GM20000 (cell line): ENCODE data around the gene CHST13.

ENCODE experiments used
- DNase-seq: peaks from one replicate; pipeline ENCODE4 v3.0.0; 2012; ENCODE audit warnings: low spot score
- CTCF ChIP-seq: IDR thresholded peaks from 2 replicates; pipeline ENCODE4 v1.5.1; 2012; ENCODE audit warnings: mild to moderate bottlenecking, control low read depth; ENCODE audit errors: extremely low read depth, missing control alignments

The CHST13 gene

DNA sequence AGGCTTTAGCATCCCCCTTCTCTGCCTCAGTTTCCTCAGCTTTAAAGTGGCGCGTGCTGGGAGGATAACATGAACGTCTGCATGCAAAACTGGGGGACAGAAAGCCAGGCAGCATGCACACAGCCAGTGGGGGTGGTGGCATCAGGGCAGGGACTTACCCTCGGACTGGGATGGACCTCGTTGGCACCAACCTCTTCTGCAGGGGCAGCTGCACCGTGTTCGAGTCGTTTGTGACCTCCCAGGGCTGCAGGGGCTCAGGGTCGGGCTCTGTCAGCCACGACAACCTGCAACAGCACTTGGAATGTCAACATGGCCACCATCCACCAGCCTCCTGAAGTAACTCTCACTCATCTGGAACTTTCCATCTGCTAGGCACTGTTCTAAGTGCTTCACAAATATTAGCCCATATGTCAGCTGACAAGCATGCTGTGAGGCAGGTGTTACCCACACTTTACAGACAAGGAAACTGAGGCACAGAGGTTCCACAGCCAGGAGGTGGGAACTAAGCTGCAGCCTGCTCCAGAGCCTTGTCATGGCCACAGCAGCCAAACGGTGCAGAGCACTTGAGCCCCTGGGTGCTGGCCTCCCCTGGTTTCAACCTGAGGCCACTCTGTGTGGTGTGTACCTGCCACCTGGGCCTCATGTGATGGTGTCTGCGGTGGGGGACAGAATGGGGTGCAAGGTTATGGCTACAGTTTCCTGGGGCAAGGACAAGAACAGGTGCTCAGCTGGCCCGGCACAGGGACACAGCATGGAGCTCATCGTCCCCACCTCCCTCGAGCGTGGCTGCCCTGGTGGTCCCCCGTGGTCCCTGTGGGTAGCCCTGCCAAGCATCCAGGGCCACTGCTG is 28.1 kb downstream of the CHST13 start:
- no peak for TF ChIP-seq CTCF
- no peak for DNase-seq

DNA sequence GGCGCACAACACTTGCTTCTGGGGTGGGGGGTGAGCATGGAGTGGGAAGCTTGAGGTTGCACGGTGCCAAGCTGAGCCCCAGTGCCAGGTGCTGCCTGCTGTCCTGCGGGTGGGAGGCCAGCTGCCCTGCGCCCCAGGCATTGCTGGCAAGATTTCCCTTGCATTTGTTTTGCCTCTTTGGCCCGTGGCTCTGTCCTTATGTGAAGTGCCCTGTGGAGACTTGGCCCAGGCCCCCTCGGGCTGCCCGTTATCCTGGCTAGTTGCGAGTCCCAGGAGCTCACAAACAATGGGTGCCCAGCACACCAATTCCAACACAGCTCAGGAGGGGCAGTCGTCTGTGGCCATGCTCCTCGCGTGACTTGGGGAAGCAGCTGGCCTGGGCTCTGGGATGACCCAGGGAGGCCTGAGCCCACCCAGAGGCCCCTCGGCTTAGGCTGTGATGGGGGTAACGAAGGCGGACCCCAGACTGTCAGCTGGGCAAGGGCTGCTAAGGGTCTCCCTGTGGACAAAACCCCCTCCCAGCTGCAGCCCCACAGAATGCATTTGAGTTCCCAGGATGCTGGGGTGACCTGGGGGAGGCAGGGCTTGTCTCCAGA is 28.8 kb downstream of the CHST13 start:
- no peak for DNase-seq
- no peak for TF ChIP-seq CTCF

DNA sequence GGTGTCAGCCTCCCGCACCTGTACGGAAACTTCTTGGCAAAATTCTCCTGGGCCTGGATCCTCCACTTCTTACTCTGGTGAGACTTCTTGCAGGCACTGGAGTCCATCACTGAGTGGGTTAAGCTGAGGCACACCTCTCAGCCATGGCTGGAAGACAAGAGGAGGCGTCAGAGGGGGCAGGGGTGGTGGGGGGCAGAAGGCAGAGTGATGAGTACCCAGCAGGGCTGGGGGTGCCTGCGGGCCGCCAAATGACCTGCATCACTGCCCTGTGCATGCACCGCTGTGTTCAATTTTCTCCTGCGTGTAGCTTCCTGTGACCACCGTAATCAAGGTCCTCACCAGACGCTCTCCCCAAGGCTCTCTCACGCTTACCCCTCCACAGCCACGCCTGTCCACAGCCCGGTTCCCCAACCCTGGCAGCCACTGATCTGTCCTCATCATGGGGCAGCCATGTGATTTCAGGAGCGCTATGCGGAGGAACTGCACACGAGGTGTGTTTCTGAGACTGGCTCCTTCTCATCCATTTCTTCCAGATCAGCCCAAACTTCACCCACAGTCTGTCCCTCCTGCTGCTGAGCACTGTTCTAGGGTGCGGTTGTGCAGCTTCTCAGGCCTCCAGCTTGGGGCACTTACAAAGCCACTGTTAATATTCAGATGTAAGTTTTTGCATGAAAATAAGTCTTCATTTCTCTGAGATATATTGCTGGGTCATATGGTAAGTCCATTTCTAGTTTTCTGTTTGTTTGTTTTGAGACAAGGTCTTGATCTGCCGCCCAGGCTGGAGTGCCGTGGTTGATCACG is 29.5 kb downstream of the CHST13 start:
- no peak for DNase-seq
- TF ChIP-seq CTCF: no peak

GRCh38 chr3:126554560-126555525 is 30.9 kb downstream of the CHST13 start:
- no peak for DNase-seq
- no peak for TF ChIP-seq CTCF

DNA sequence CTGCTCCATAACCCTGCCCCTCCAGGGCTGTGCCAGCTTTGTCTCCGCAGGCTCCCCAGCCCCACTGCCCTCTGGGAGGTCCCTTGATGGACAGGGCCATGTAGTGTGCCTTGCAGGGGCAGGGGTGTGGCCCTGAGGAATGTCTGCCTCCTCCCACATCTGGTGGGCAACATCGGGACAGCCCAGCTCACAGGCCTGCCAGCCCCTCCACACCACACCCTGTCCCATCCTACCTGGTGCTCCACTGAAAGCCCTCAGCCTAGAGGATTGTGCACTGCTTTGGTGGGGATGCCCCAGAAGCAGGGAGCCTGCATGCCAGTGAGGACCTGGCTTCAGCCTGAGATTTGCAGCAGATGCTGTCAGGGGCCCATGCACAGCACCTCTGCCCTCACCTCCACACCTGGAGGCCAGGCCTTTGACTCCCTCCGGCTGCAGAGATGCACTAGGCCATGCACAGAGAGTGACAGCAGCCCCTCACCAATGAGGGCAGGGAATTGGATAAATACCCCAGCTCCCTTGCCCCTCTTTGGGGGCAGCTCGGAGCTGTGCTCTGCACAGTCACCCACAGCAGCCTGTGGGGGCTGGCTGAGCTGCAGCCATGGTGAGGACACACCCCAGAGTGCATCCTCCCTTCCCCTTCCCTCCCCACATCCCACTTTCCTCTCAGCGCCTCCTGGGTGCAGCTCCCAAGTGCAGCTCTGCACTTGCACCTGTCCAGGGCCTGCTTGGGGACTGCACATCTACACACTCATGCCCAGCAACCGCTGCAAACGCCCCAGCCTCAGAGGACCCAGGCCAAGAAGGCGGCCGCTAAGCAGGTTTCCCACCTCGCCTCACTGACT is 32.1 kb downstream of the CHST13 start:
- no peak for DNase-seq
- no peak for TF ChIP-seq CTCF
